Myocyte (in vitro differentiated cells): ENCODE data around the gene GZMH. TPM values are rescaled to one million over a fixed set of nuclear protein-coding genes. Genes with fewer than 3 reads are reported as not detected.
"Not testable (repeated sequence)": the region's sequence is repeated elsewhere in the genome, so short reads cannot be mapped to it uniquely, and the experiment has no call there.

Experiments
- DNase-seq: peaks from one replicate; pipeline ENCODE4 v3.0.0-alpha.2; 2012; ENCODE audit warnings: low read depth
- total RNA-seq: library from RNA; depleted of rRNA; stranded (reverse); fragments of >200 nt; gene quantifications from 2 replicates; pipeline ENCODE4 v1.2.3, GENCODE V29; 2014

The GZMH gene
- total RNA-seq, 1 donor from 2014 or later: not detected

- no peak for DNase-seq
These were observed 14.2 kb downstream of the GZMH start for GRCh38 chr14:24595073-24595808.

GRCh38 chr14:24591004-24591403, 18.5 kb downstream of the GZMH start:
- DNase-seq: not testable (repeated sequence)

GRCh38 chr14:24584402-24584801, 25.1 kb downstream of the GZMH start:
- DNase-seq: not testable (repeated sequence)

GRCh38 chr14:24578558-24578957, 30.9 kb downstream of the GZMH start:
- DNase-seq: no peak

GRCh38 chr14:24576771-24577170, 32.7 kb downstream of the GZMH start:
- DNase-seq: no peak

GRCh38 chr14:24576182-24576581, 33.3 kb downstream of the GZMH start, which contains the start of gene CTSG:
Gene CTSG, minus strand, starts transcription at chr14:24576250. Its CDS starts 27 bp downstream, at chr14:24576223.
- DNase-seq: no peak

GRCh38 chr14:24574206-24574774, 35.2 kb downstream of the GZMH start:
- DNase-seq: no peak

- DNase-seq: no peak
These were observed 43.2 kb downstream of the GZMH start for GRCh38 chr14:24566318-24566717.

GRCh38 chr14:24565766-24566165, 43.7 kb downstream of the GZMH start:
- no peak for DNase-seq

- no peak for DNase-seq
These were observed 46.0 kb downstream of the GZMH start for GRCh38 chr14:24563505-24563904.

GRCh38 chr14:24556756-24557155, 52.7 kb downstream of the GZMH start:
- DNase-seq: peak; percentile 51

Other genes starting within 250 kb of the GZMH start
- 19.4 and 23.2 TPM in 2 replicates for gene NFATC4, start 241.5 kb downstream of the GZMH start, total RNA-seq
- 0.05 and 0.21 TPM in 2 replicates for gene NYNRIN, start 210.7 kb downstream of the GZMH start, total RNA-seq
- 1.0 and 1.2 TPM in 2 replicates for gene CBLN3, start 180.0 kb downstream of the GZMH start, total RNA-seq
- 28.0 and 29.6 TPM in 2 replicates for gene KHNYN, start 179.7 kb downstream of the GZMH start, total RNA-seq
- 24.2 and 27.5 TPM in 2 replicates for gene SDR39U1, start 166.9 kb downstream of the GZMH start, total RNA-seq
- gene CMA1, start 101.4 kb downstream of the GZMH start, total RNA-seq: not detected in 2 replicates
- not detected in 2 replicates for gene CTSG, start 33.4 kb downstream of the GZMH start, total RNA-seq
- gene GZMB, start 24.5 kb upstream of the GZMH start, total RNA-seq: not detected in 2 replicates